GM19239 (cell line): ENCODE data around the gene HOMER3.
A peak's percentile ranks its signal among the peaks of the same experiment; 100 is the strongest.
"Not testable (repeated sequence)": the region's sequence is repeated elsewhere in the genome, so short reads cannot be mapped to it uniquely, and the experiment has no call there.

Experiments used
- DNase-seq: peaks from one replicate; pipeline ENCODE4 v3.0.0; 2011; ENCODE audit warnings: low spot score; ENCODE audit not compliant: insufficient read length
- FAIRE-seq: peaks from 2 replicates; lab custom pipeline; 2011; peaks lifted over from hg19 to GRCh38; lab: Jason Lieb, UNC

Gene HOMER3

GRCh38 chr19:18928018-18928805 is 12.8 kb downstream of the HOMER3 start:
- DNase-seq (no peak), FAIRE-seq (no peak)

GRCh38 chr19:18924684-18925213 is 16.3 kb downstream of the HOMER3 start:
- no peak for DNase-seq
- FAIRE-seq = no peak

- DNase-seq (no peak), FAIRE-seq (no peak)
Observed at GRCh38 chr19:18922228-18922985, 18.6 kb downstream of the HOMER3 start.

GRCh38 chr19:18921593-18921992 is 19.4 kb downstream of the HOMER3 start:
- FAIRE-seq (no peak), DNase-seq (no peak)

GRCh38 chr19:18920400-18920799 is 20.6 kb downstream of the HOMER3 start:
- DNase-seq = no peak
- no peak for FAIRE-seq

GRCh38 chr19:18919900-18920214 is 21.2 kb downstream of the HOMER3 start:
- no peak for DNase-seq
- no peak for FAIRE-seq

GRCh38 chr19:18919086-18919899 is 21.7 kb downstream of the HOMER3 start, which contains the start of the genes COPE and DDX49:
Gene COPE, minus strand, starts transcription at chr19:18919387. Its CDS starts 39 bp downstream, at chr19:18919348.
Gene DDX49, plus strand, starts transcription at chr19:18919715. Its CDS starts 27 bp downstream, at chr19:18919742.
- FAIRE-seq (peak; percentile 100), DNase-seq (peak; percentile 99)

- not testable (repeated sequence) for DNase-seq, FAIRE-seq
Observed at GRCh38 chr19:18917593-18917992, 23.4 kb downstream of the HOMER3 start.

GRCh38 chr19:18915639-18916038 is 25.4 kb downstream of the HOMER3 start:
- no peak for FAIRE-seq
- no peak for DNase-seq

- DNase-seq = no peak
- no peak for FAIRE-seq
Observed at GRCh38 chr19:18913466-18913865, 27.6 kb downstream of the HOMER3 start.

- DNase-seq (no peak), FAIRE-seq (no peak)
Observed at GRCh38 chr19:18912933-18913332, 28.1 kb downstream of the HOMER3 start.

- FAIRE-seq = no peak
- no peak for DNase-seq
Observed at GRCh38 chr19:18910801-18911436, 30.1 kb downstream of the HOMER3 start.

GRCh38 chr19:18910010-18910409 is 31.0 kb downstream of the HOMER3 start:
- DNase-seq (no peak), FAIRE-seq (no peak)

- no peak for FAIRE-seq
- DNase-seq = no peak
Observed at GRCh38 chr19:18908917-18909619, 31.9 kb downstream of the HOMER3 start.

GRCh38 chr19:18906605-18907519 is 34.2 kb downstream of the HOMER3 start:
- FAIRE-seq (no peak), DNase-seq (no peak)

GRCh38 chr19:18905513-18906236 is 35.3 kb downstream of the HOMER3 start:
- FAIRE-seq (no peak), DNase-seq (no peak)

GRCh38 chr19:18905058-18905456 is 36.0 kb downstream of the HOMER3 start:
- DNase-seq = no peak
- no peak for FAIRE-seq
